Stomach (tissue), 9 donors: ENCODE results near the gene TNS3. TPM values are rescaled to one million over a fixed set of nuclear protein-coding genes. Genes with fewer than 3 reads are reported as not detected.
A peak's percentile ranks its signal among the peaks of the same experiment; 100 is the strongest.

Source experiments
- DNase-seq, 2 donors: peaks; one replicate each; pipeline versions ENCODE4 v3.0.0 to v3.0.0-alpha.2; 2013 to 2019
- H3K27ac ChIP-seq, 5 donors: fragments of 200-600 bp in 4 of 5; sonication (generic) in 4 of 5; one replicate each; pipeline ENCODE4 v1.5.1; 2013 to 2019; ENCODE audit warnings: mild to moderate bottlenecking in 1 of 5, moderate library complexity in 1 of 5
- H3K27me3 ChIP-seq, 3 donors: fragments of 200-600 bp; sonication (generic); one replicate each; pipeline ENCODE4 v1.5.1; 2017 to 2019; ENCODE audit warnings: mixed run types in 1 of 3
- H3K36me3 ChIP-seq, 4 donors: fragments of 200-600 bp; sonication (generic); 1 replicate in 3 of 4; 2 replicates in 1 of 4; pipeline ENCODE4 v1.5.1; 2016 to 2019
- H3K4me1 ChIP-seq, 4 donors: fragments of 200-600 bp; sonication (generic); one replicate each; pipeline ENCODE4 v1.5.1; 2016 to 2019
- H3K4me3 ChIP-seq, 4 donors: fragments of 200-600 bp; sonication (generic) in 3 of 4; one replicate each; pipeline ENCODE4 v1.5.1; 2016 to 2019; ENCODE audit warnings: mild to moderate bottlenecking in 1 of 4
- H3K9me3 ChIP-seq, 4 donors: fragments of 200-600 bp; sonication (generic); one replicate each; pipeline ENCODE4 v1.5.1; 2016 to 2019
- EP300 ChIP-seq: sonication (generic); formaldehyde crosslinking; IDR thresholded peaks from one replicate; pipeline ENCODE4 v1.6.1; 2017; ENCODE audit warnings: antibody characterized with exemption
- POLR2A ChIP-seq, 4 donors: fragments of 450-650 bp; IDR thresholded peaks; one replicate each; pipeline ENCODE4 v1.6.1; 2016; ENCODE audit warnings: antibody characterized with exemption in 4 of 4, control low read depth in 2 of 4, mild to moderate bottlenecking in 1 of 4, moderate library complexity in 1 of 4
- POLR2AphosphoS5 ChIP-seq, 3 donors: sonication (generic); formaldehyde crosslinking; IDR thresholded peaks; one replicate each; pipeline ENCODE4 v1.6.1; 2016; ENCODE audit warnings: antibody characterized with exemption in 3 of 3
- WGBS, 5 donors: extraction: QIAGEN DNeasy Blood & Tissue Kit in 3 of 5; methylation state at CpG; one replicate each; pipeline versions ENCODE4 v1.1.5 to v1.1.7; 2013 to 2018; 5-methylcytosine and 5-hydroxymethylcytosine counted together
- intact Hi-C: fragments of 100-400 bp; cut with DNase I; formaldehyde crosslinking; loops from one replicate; pipeline ENCODE4 v1.15.1; 2023; ENCODE audit warnings: low total_unique reads
- polyA plus RNA-seq, 3 donors: library from polyadenylated mRNA; stranded (reverse); fragments of 200-250 nt; gene quantifications; one replicate each; pipeline ENCODE4 v1.2.3, GENCODE V29; 2013
- total RNA-seq, 5 donors: library from RNA; depleted of rRNA; stranded (reverse); fragments of >200 nt; gene quantifications; one replicate each; pipeline versions ENCODE4 v1.1.0 to v1.2.3, GENCODE V29; 2014 to 2016
- TF ChIP-seq, protein P1 (sequence below), 7 experiments: fragments of 450-650 bp in 4 of 7; fragments of 200-600 bp in 3 of 7; sonication (generic) in 3 of 7; IDR thresholded peaks; one replicate each; pipeline ENCODE4 v1.5.1; 2016 to 2019; ENCODE audit warnings: antibody characterized with exemption in 7 of 7, control low read depth in 2 of 7, mild to moderate bottlenecking in 1 of 7
- donor health status: healthy with polysubstance abuse.
- donor health status: Bipolar disorder and iron deficiency.
- donor health status: healthy.

TNS3 gene
- total and polyA plus RNA-seq, 8 donors: 10.0 to 105 (median 41.0) TPM

DNA sequence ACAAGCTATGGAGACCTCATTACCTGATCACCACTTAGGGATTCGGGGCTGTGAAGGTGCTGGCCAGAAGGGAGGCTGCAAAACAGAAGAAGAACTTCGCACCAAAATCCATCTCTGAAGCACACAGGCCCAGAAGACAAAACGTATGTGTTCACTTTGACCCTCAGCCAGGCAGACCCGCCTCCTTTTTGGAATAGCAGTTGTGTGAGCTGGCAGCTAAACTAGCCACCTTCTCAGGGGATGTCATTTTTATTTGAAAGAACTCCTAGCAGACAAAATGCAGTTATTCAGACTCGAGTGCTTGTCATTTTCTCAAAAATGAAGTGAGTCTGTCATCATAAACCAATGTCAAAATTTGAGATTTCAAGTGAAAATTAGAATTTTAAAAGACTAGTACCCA, 71.7 kb downstream of the TNS3 start:
- H3K27me3 ChIP-seq: no peaks in the 10 kb centered on the region
- H3K4me1 ChIP-seq: peaks cover 25 to 56% (median 42%) of the 10 kb centered on the region in 4 donors
- 77 to 88% (median 84%) methylated on average over 5 of the region's 5 CpGs for WGBS, 5 donors
- H3K9me3 ChIP-seq: no peaks in the 10 kb centered on the region
- intact Hi-C loops: no loop called here
- TF ChIP-seq, protein P1, sequence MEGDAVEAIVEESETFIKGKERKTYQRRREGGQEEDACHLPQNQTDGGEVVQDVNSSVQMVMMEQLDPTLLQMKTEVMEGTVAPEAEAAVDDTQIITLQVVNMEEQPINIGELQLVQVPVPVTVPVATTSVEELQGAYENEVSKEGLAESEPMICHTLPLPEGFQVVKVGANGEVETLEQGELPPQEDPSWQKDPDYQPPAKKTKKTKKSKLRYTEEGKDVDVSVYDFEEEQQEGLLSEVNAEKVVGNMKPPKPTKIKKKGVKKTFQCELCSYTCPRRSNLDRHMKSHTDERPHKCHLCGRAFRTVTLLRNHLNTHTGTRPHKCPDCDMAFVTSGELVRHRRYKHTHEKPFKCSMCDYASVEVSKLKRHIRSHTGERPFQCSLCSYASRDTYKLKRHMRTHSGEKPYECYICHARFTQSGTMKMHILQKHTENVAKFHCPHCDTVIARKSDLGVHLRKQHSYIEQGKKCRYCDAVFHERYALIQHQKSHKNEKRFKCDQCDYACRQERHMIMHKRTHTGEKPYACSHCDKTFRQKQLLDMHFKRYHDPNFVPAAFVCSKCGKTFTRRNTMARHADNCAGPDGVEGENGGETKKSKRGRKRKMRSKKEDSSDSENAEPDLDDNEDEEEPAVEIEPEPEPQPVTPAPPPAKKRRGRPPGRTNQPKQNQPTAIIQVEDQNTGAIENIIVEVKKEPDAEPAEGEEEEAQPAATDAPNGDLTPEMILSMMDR (IDR thresholded peaks at IDR 0.05): no peak
- TF ChIP-seq POLR2A (IDR thresholded peaks at IDR 0.05) (no peak), EP300 (no peak), POLR2AphosphoS5 (IDR thresholded peaks at IDR 0.05) (no peak)
- no peak for DNase-seq
- peaks cover 7 to 11% (median 8%) of the 10 kb centered on the region in 4 donors for H3K36me3 ChIP-seq
- H3K27ac ChIP-seq: no peak overlapping the region
- no peak overlapping the region for H3K4me3 ChIP-seq

DNA sequence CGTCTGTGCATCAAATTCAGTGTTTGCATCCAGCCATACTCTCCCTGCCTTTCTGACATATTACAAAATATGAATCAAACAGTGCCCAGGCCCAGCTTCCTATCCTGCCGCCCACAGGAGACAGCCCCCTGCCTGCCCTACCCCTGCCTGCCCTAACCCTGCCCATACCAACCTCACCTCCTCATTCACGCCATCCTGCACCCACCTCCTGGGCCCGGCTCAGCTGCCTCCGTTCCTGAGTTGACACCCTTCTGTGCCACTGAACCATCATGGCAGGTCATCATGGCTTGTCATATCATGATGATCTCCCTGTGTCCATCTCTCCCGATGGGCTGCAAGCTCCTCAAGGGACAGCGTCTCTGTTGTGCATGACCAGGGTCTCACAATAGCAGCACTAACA, 72.3 kb downstream of the TNS3 start:
- Histone ChIP-seq H3K9me3 (no peaks in the 10 kb centered on the region), H3K27ac (no peak overlapping the region), H3K4me1 (peaks cover 25 to 53% (median 39%) of the 10 kb centered on the region in 4 donors), H3K4me3 (no peak overlapping the region), H3K27me3 (no peaks in the 10 kb centered on the region), H3K36me3 (peaks cover 9 to 11% (median 11%) of the 10 kb centered on the region in 4 donors)
- no peak for DNase-seq
- no peak for TF ChIP-seq EP300
- WGBS, 5 donors: 91 to 98% (median 94%) methylated on average over 7 of the region's 7 CpGs
- intact Hi-C loops: no loop called here

DNA sequence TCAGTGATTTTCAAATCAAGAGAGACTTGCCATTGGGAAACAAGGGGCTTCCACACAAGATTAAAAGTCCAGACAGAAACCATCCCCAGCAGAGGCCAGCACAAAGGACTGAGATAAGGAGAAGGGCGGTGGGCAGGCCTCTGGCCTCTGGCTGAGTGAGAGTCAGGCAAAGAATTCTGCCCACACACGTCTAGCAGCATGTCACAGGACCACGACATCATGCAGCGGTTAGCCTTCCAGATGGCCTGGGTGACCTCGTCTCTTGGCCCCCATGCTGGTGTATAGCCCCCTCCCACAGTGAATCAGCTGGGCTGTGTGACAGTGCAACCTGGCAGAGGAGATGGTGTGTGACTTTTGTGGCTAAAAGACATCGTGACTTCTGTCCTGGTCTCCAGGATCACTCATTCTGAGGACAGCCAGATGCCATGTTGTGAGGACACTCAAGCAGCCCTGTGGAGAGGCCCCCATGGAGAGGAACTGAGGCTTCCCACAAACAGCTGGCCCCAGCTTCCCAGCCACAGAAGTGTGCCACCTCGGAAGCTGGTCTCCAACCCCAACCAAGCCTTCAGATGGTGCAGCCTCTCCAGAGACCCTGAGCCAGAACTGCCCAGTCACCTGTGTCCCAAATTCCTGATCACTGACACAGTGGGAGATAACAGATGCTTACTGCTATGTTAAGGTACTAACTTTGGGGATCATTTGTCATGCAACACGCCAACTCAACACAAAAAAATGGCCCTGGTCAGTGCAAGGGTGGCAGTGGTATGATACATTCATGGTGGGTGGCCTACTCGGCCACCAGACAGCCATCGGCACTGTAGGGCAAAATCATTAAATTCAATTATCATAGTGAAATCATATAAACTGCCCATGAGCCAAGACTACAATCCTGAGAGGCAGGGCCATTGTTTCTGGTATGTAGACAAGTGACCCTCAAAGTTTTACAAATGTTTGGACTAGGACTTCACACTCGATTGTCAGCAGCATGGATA, 73.2 kb downstream of the TNS3 start:
- Histone ChIP-seq H3K36me3 (peaks cover 9 to 16% (median 11%) of the 10 kb centered on the region in 4 donors), H3K27me3 (no peaks in the 10 kb centered on the region), H3K9me3 (no peaks in the 10 kb centered on the region), H3K4me3 (no peak overlapping the region), H3K4me1 (peaks cover 17 to 51% (median 32%) of the 10 kb centered on the region in 4 donors), H3K27ac (no peak overlapping the region)
- 80 to 91% (median 89%) methylated on average over 11 of the region's 11 CpGs for WGBS, 5 donors
- no peak for DNase-seq
- TF ChIP-seq, protein P1 (IDR thresholded peaks at IDR 0.05): no peak
- TF ChIP-seq EP300: no peak
- no peak for TF ChIP-seq POLR2A (IDR thresholded peaks at IDR 0.05)
- TF ChIP-seq POLR2AphosphoS5 (IDR thresholded peaks at IDR 0.05): no peak
- intact Hi-C loops: no loop called here

DNA sequence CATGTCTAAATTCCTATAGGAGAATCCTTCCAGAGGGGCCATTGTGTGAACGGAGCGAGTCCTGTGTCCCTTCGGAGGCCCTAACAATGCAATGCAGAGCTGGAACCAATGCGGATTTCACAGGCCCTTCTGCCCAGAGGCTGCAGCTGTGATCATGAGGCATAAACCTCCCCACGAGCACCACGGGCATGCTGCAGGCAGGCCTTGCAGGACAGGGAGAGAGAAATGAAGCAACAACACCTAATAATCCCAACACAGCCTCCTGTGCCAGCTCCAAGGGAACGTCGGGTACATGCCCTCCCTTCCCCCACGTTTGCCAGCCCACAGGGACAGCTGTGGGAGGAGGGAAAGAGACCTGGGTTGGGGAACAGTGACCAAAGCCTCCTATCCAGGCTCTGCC, 74.4 kb downstream of the TNS3 start:
- no peaks in the 10 kb centered on the region for H3K9me3 ChIP-seq
- no peak for TF ChIP-seq POLR2A (IDR thresholded peaks at IDR 0.05)
- intact Hi-C loops: no loop called here
- no peak for DNase-seq
- no peak overlapping the region for H3K4me3 ChIP-seq
- WGBS, 5 donors: 66 to 82% (median 71%) methylated on average over 9 of the region's 9 CpGs
- no peak overlapping the region for H3K27ac ChIP-seq
- H3K27me3 ChIP-seq: no peaks in the 10 kb centered on the region
- H3K36me3 ChIP-seq: peaks cover 9 to 16% (median 11%) of the 10 kb centered on the region in 4 donors
- H3K4me1 ChIP-seq: peaks cover 8 to 51% (median 24%) of the 10 kb centered on the region in 4 donors

DNA sequence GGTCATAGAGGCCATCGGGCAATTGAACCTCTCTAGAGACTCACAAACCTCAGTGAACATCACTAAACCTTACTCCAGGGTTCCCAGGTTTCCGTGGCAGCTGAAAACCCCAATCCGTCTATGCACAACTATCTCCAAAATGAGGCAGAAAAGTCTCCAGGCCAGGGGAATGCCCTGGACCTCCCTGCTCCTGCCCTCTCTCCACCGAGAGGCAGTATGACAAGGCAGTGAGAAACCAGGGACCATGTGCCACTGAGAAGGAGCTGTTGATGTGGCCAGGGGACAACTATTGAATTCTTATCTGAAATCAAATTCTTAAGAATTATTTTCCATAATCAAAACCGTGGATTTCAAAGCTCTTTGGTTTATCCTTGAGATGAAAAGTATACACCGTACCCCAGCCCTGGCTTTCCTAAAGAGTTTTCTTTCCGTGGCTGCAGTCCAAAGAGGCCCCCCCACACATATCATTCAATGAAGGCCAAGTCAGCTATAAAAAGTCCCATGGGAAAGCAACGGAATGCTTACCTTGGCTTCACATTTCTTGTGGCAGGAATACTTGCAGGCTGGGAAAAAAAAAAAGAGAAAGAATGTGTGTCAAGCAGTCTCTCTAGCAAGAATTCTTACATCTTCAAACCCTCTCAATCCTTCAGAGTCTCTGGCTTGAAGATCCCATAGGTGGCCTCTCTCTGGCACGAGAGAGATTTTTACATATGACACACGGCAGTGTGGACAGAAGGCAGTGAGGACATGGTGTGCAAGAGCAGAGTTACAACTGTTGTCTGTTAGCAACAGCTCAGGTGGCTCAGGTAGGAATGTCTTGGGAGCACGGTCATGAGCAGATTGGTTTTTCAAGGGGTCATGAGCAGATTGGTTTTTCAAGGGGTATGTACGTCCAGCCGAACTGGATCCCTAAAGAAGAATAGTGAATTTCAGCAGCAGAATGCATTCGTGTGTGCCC, 75.2 kb downstream of the TNS3 start:
- TF ChIP-seq EP300 (no peak), POLR2A (IDR thresholded peaks at IDR 0.05) (no peak), POLR2AphosphoS5 (IDR thresholded peaks at IDR 0.05) (no peak)
- TF ChIP-seq, protein P1 (IDR thresholded peaks at IDR 0.05): no peak
- Histone ChIP-seq H3K4me1 (peaks cover 3 to 51% (median 23%) of the 10 kb centered on the region in 4 donors), H3K9me3 (no peaks in the 10 kb centered on the region), H3K36me3 (peaks cover 9 to 16% (median 10%) of the 10 kb centered on the region in 4 donors), H3K27me3 (no peaks in the 10 kb centered on the region), H3K27ac (peak overlapping the region in 1 of 5 donors; percentile 2), H3K4me3 (no peak overlapping the region)
- no peak for DNase-seq
- intact Hi-C loops: no loop called here
- WGBS, 5 donors: 64 to 75% (median 67%) methylated on average over 14 of the region's 14 CpGs
